ENCODE measurements around the gene BCAS3.

BCAS3 gene

DNA sequence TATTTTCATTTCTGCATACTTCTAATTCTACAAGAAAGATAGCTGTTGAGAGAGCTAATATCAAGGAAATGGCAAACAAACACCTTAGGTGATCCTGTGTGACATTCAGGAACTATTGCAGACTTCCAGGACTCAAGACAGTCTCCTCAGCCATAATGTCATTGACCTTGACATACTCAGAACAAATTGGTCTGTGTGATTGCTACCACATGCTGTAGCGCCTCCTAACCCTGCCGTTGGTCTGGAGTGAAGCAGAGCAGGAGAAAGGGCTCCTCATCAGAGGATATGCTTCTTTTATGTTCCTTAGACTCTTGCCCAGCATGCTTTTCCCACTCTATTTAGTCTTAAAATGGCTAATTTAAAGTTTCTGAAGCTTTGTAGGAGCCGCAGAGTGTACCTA is 527.8 kb downstream of the BCAS3 start:
- Histone ChIP-seq H3K27me3 (ENCODE audit: insufficient read depth, poor library complexity, severe bottlenecking) (no peaks in the 10 kb centered on the region), H3K4me3 (ENCODE audit: severe bottlenecking) (no peak overlapping the region), H3K4me1 (ENCODE audit: insufficient read depth, poor library complexity, severe bottlenecking) (no peaks in the 10 kb centered on the region), H3K9me3 (ENCODE audit: severe bottlenecking) (no peaks in the 10 kb centered on the region), H3K27ac (ENCODE audit: poor library complexity, severe bottlenecking) (no peak overlapping the region), H3K36me3 (ENCODE audit: low read depth) (no peaks in the 10 kb centered on the region)
- ATAC-seq (ENCODE audit: low read depth) (no peak), DNase-seq (ENCODE audit: low spot score) (no peak)
- TF ChIP-seq, protein P1, sequence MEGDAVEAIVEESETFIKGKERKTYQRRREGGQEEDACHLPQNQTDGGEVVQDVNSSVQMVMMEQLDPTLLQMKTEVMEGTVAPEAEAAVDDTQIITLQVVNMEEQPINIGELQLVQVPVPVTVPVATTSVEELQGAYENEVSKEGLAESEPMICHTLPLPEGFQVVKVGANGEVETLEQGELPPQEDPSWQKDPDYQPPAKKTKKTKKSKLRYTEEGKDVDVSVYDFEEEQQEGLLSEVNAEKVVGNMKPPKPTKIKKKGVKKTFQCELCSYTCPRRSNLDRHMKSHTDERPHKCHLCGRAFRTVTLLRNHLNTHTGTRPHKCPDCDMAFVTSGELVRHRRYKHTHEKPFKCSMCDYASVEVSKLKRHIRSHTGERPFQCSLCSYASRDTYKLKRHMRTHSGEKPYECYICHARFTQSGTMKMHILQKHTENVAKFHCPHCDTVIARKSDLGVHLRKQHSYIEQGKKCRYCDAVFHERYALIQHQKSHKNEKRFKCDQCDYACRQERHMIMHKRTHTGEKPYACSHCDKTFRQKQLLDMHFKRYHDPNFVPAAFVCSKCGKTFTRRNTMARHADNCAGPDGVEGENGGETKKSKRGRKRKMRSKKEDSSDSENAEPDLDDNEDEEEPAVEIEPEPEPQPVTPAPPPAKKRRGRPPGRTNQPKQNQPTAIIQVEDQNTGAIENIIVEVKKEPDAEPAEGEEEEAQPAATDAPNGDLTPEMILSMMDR (IDR thresholded peaks at IDR 0.05; ENCODE audit: poor library complexity, severe bottlenecking), result no peak

DNA sequence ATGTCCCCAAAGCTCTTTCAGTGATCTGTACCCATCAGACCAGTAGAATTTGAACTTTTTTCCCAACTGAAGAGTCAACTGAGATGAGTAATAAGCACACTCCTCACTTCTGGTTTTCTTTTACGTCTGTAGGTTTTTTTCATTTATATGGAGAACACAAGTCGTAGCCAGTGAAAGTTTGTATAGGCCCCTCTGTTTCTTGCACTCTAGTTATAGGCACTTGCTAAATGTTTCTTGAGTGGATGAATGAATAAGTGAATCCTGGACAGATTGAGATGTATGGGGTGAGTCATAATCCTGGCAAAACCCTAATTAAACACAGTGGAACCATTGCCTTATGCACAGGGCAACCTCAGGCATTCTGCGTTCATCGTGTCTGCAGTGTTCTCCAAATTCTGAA is 528.3 kb downstream of the BCAS3 start:
- DNase-seq (ENCODE audit: low spot score) (no peak), ATAC-seq (ENCODE audit: low read depth) (peak; percentile 38; the same call in 1 of the 3 replicates)
- no peaks in the 10 kb centered on the region for H3K4me1 ChIP-seq (ENCODE audit: insufficient read depth, poor library complexity, severe bottlenecking)

DNA sequence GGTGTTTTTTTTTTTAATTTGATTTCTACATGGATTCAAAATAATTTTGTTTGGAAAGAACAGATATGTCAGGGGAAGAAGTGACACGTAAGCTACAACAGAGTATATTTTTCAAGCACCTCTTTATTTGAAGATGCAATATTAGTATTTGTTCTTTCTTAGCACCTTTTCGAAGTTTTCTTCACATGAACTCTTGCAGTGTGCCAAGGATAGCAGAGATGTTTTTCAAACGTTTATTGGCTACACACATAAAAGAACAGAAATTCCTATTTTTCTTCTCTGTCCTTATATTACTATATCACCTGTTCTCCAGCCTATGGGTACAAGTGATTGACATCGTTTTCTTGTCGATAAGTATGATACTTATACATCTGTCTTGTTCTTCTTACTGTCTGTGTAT is 529.3 kb downstream of the BCAS3 start:
- ATAC-seq (ENCODE audit: low read depth), result no peak
- TF ChIP-seq, protein P1 (IDR thresholded peaks at IDR 0.05; ENCODE audit: poor library complexity, severe bottlenecking), result no peak
- H3K4me1 ChIP-seq (ENCODE audit: insufficient read depth, poor library complexity, severe bottlenecking), result no peaks in the 10 kb centered on the region

More for the DNA sequence above, 528.3 kb downstream of the BCAS3 start:
- no peak overlapping the region for H3K27ac ChIP-seq (ENCODE audit: poor library complexity, severe bottlenecking)
- TF ChIP-seq, protein P1 (IDR thresholded peaks at IDR 0.05; ENCODE audit: poor library complexity, severe bottlenecking), result no peak
- no peaks in the 10 kb centered on the region for H3K36me3 ChIP-seq (ENCODE audit: low read depth)
- H3K4me3 ChIP-seq (ENCODE audit: severe bottlenecking), result no peak overlapping the region
- no peaks in the 10 kb centered on the region for H3K27me3 ChIP-seq (ENCODE audit: insufficient read depth, poor library complexity, severe bottlenecking)
- H3K9me3 ChIP-seq (ENCODE audit: severe bottlenecking), result no peaks in the 10 kb centered on the region

DNA sequence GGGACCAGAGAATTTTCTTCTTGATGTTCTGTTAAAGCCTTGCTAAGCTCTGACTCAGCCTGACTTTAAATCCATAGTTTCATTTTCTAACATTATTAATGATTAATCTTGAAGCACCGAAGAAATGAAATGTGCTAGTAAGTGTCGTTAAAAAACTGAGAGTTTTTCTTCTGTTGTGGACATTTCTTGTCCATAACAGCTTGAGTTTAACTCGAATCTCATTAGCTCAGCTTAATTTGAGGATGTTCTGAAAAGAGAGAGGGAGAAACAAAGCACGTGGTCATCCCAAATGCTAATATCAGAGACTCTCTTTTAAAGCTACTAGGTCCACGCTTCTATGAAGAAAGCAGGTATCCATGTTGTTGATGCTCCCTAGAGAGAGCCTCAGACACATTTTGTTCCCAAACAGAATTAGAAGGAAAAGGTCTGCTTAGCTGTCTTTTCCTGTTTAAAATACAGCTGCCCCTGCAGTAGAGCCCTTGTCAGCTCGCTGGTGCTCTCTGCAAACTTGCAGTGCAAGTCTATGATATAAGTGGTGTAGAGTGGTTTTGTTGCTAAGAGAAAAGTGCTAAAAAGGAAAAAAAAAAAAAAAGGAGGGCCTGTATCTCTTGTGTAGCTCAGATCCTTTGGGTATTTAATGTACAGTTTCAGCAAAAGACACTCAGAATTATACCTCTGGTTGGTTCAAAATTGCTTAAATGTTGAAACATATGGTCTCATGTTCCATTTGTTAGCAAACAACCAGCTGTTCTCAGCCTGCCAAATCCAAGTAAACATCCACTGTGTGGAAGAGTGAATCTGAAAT is 530.9 kb downstream of the BCAS3 start:
- Histone ChIP-seq H3K9me3 (ENCODE audit: severe bottlenecking) (no peaks in the 10 kb centered on the region), H3K4me1 (ENCODE audit: insufficient read depth, poor library complexity, severe bottlenecking) (no peaks in the 10 kb centered on the region), H3K36me3 (ENCODE audit: low read depth) (no peaks in the 10 kb centered on the region), H3K4me3 (ENCODE audit: severe bottlenecking) (no peak overlapping the region), H3K27me3 (ENCODE audit: insufficient read depth, poor library complexity, severe bottlenecking) (no peaks in the 10 kb centered on the region), H3K27ac (ENCODE audit: poor library complexity, severe bottlenecking) (no peak overlapping the region)
- ATAC-seq (ENCODE audit: low read depth) (no peak), DNase-seq (ENCODE audit: low spot score) (no peak)
- TF ChIP-seq, protein P1 (IDR thresholded peaks at IDR 0.05; ENCODE audit: poor library complexity, severe bottlenecking), result no peak

More for the DNA sequence above, 529.3 kb downstream of the BCAS3 start:
- Histone ChIP-seq H3K36me3 (ENCODE audit: low read depth) (no peaks in the 10 kb centered on the region), H3K27ac (ENCODE audit: poor library complexity, severe bottlenecking) (no peak overlapping the region), H3K27me3 (ENCODE audit: insufficient read depth, poor library complexity, severe bottlenecking) (no peaks in the 10 kb centered on the region), H3K4me3 (ENCODE audit: severe bottlenecking) (no peak overlapping the region), H3K9me3 (ENCODE audit: severe bottlenecking) (no peaks in the 10 kb centered on the region)
- no peak for DNase-seq (ENCODE audit: low spot score)

DNA sequence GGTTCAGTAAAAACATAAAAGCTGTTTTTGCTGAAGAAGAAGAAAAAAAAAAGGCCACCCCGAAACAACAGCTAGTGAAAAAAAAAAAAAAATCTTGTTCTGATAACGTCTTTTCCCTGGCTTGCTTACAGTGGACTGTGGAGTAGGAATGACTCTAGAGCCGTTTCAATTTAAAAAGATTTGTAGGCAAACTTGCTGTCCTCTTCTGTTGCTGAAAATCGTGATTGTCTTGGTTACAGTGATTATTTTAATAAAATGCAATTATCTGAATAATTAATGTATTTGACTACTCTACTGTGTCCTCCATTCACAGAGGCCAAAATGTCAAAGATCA is 531.4 kb downstream of the BCAS3 start:
- Histone ChIP-seq H3K9me3 (ENCODE audit: severe bottlenecking) (no peaks in the 10 kb centered on the region), H3K4me3 (ENCODE audit: severe bottlenecking) (no peak overlapping the region), H3K4me1 (ENCODE audit: insufficient read depth, poor library complexity, severe bottlenecking) (no peaks in the 10 kb centered on the region), H3K36me3 (ENCODE audit: low read depth) (no peaks in the 10 kb centered on the region), H3K27me3 (ENCODE audit: insufficient read depth, poor library complexity, severe bottlenecking) (no peaks in the 10 kb centered on the region), H3K27ac (ENCODE audit: poor library complexity, severe bottlenecking) (no peak overlapping the region)
- ATAC-seq (ENCODE audit: low read depth) (no peak), DNase-seq (ENCODE audit: low spot score) (no peak)
- TF ChIP-seq, protein P1 (IDR thresholded peaks at IDR 0.05; ENCODE audit: poor library complexity, severe bottlenecking), result no peak

All from RWPE2 (cell line).